Measurements from ENCODE around the gene ZNF485.

DNA sequence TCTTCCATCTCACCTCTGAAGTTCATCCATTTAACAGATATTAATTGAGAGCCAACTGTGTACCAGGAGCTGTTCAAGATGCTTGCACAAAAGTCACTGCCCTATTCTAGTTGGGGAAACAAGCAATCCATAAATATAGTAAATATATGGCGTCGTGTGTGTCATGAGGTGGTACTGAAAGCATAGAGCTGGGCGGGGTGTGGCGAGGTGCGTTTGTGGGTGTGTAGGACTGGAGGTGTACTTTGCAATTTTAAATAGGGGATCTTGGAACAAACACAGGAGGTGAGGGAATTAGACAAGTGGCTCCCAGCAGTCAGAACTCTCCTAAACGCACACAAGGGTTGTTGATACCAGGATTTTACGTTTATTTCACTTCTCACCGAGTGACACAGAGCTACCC, 31.3 kb upstream of the ZNF485 start:
- TF ChIP-seq, protein P1, sequence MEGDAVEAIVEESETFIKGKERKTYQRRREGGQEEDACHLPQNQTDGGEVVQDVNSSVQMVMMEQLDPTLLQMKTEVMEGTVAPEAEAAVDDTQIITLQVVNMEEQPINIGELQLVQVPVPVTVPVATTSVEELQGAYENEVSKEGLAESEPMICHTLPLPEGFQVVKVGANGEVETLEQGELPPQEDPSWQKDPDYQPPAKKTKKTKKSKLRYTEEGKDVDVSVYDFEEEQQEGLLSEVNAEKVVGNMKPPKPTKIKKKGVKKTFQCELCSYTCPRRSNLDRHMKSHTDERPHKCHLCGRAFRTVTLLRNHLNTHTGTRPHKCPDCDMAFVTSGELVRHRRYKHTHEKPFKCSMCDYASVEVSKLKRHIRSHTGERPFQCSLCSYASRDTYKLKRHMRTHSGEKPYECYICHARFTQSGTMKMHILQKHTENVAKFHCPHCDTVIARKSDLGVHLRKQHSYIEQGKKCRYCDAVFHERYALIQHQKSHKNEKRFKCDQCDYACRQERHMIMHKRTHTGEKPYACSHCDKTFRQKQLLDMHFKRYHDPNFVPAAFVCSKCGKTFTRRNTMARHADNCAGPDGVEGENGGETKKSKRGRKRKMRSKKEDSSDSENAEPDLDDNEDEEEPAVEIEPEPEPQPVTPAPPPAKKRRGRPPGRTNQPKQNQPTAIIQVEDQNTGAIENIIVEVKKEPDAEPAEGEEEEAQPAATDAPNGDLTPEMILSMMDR (IDR thresholded peaks at IDR 0.05; ENCODE audit: low read depth, low read length, poor library complexity, severe bottlenecking): no peak
- no peak for TF ChIP-seq EZH2phosphoT487 (IDR thresholded peaks at IDR 0.05; ENCODE audit: borderline replicate concordance, low read length)

Measured in DOHH2 (cell line).